ENCODE measurements around the gene TMEM178B.
"Not testable (repeated sequence)": the region's sequence is repeated elsewhere in the genome, so short reads cannot be mapped to it uniquely, and the experiment has no call there.

Gene TMEM178B

GRCh38 chr7:141102436-141102835, 28.6 kb downstream of the TMEM178B start:
- no peak for DNase-seq (ENCODE audit: low spot score)
- no peak for TF ChIP-seq CTCF (IDR thresholded peaks at IDR 0.05; ENCODE audit: borderline replicate concordance, control extremely low read depth, extremely low read depth, insufficient read depth, missing control alignments)
- in situ Hi-C loops (cut with MboI; ENCODE audit: low sequenced_read_pairs, unreplicated experiment) = no loop called here

- no peak for DNase-seq (ENCODE audit: low spot score)
- TF ChIP-seq CTCF (IDR thresholded peaks at IDR 0.05; ENCODE audit: borderline replicate concordance, control extremely low read depth, extremely low read depth, insufficient read depth, missing control alignments) = no peak
- in situ Hi-C loops (cut with MboI; ENCODE audit: low sequenced_read_pairs, unreplicated experiment) = no loop called here
These were observed 30.1 kb downstream of the TMEM178B start for GRCh38 chr7:141103847-141104429.

GRCh38 chr7:141113131-141113530, 39.3 kb downstream of the TMEM178B start:
- no peak for TF ChIP-seq CTCF (IDR thresholded peaks at IDR 0.05; ENCODE audit: borderline replicate concordance, control extremely low read depth, extremely low read depth, insufficient read depth, missing control alignments)
- no peak for DNase-seq (ENCODE audit: low spot score)
- in situ Hi-C loops (cut with MboI; ENCODE audit: low sequenced_read_pairs, unreplicated experiment) = no loop called here

- in situ Hi-C loops (cut with MboI; ENCODE audit: low sequenced_read_pairs, unreplicated experiment) = no loop called here
- DNase-seq (ENCODE audit: low spot score) = no peak
- no peak for TF ChIP-seq CTCF (IDR thresholded peaks at IDR 0.05; ENCODE audit: borderline replicate concordance, control extremely low read depth, extremely low read depth, insufficient read depth, missing control alignments)
These were observed 40.3 kb downstream of the TMEM178B start for GRCh38 chr7:141114029-141114664.

GRCh38 chr7:141115965-141116364, 42.1 kb downstream of the TMEM178B start:
- TF ChIP-seq CTCF (IDR thresholded peaks at IDR 0.05; ENCODE audit: borderline replicate concordance, control extremely low read depth, extremely low read depth, insufficient read depth, missing control alignments) = no peak
- no peak for DNase-seq (ENCODE audit: low spot score)
- in situ Hi-C loops (cut with MboI; ENCODE audit: low sequenced_read_pairs, unreplicated experiment) = no loop called here

GRCh38 chr7:141116661-141117060, 42.8 kb downstream of the TMEM178B start:
- in situ Hi-C loops (cut with MboI; ENCODE audit: low sequenced_read_pairs, unreplicated experiment); DNase-seq (ENCODE audit: low spot score): not testable (repeated sequence)

- no peak for TF ChIP-seq CTCF (IDR thresholded peaks at IDR 0.05; ENCODE audit: borderline replicate concordance, control extremely low read depth, extremely low read depth, insufficient read depth, missing control alignments)
- in situ Hi-C loops (cut with MboI; ENCODE audit: low sequenced_read_pairs, unreplicated experiment) = no loop called here
- no peak for DNase-seq (ENCODE audit: low spot score)
These were observed 44.9 kb downstream of the TMEM178B start for GRCh38 chr7:141118767-141119166.

Measured in GM13976 (cell line).